Measurements from ENCODE around the gene STK24.

STK24 gene

GRCh38 chr13:98528663-98529064 lies 48.2 kb downstream of the STK24 start:
- no peak for DNase-seq

- no peak for DNase-seq
These were observed 49.4 kb downstream of the STK24 start for GRCh38 chr13:98527526-98527925.

GRCh38 chr13:98526182-98526512 lies 50.8 kb downstream of the STK24 start:
- DNase-seq = no peak

- DNase-seq = no peak
These were observed 51.3 kb downstream of the STK24 start for GRCh38 chr13:98525456-98526181.

GRCh38 chr13:98524793-98525192 lies 52.1 kb downstream of the STK24 start:
- DNase-seq = no peak

- no peak for DNase-seq
These were observed 52.5 kb downstream of the STK24 start for GRCh38 chr13:98524391-98524790.

GRCh38 chr13:98523455-98524102 lies 53.3 kb downstream of the STK24 start:
- DNase-seq = no peak

GRCh38 chr13:98522371-98522770 lies 54.5 kb downstream of the STK24 start:
- no peak for DNase-seq

- DNase-seq = no peak
These were observed 55.3 kb downstream of the STK24 start for GRCh38 chr13:98521461-98522247.

GRCh38 chr13:98520674-98521449 lies 56.0 kb downstream of the STK24 start:
- no peak for DNase-seq

GRCh38 chr13:98519976-98520375 lies 56.9 kb downstream of the STK24 start:
- no peak for DNase-seq

- no peak for DNase-seq
These were observed 59.2 kb downstream of the STK24 start for GRCh38 chr13:98517576-98518310.

- DNase-seq = no peak
These were observed 61.0 kb downstream of the STK24 start for GRCh38 chr13:98515818-98516465.

GRCh38 chr13:98514288-98514687 lies 62.6 kb downstream of the STK24 start:
- DNase-seq = no peak

- DNase-seq = no peak
These were observed 63.1 kb downstream of the STK24 start for GRCh38 chr13:98513837-98514236.

GRCh38 chr13:98512774-98513665 lies 63.9 kb downstream of the STK24 start:
- DNase-seq = no peak

GRCh38 chr13:98511435-98511834 lies 65.5 kb downstream of the STK24 start:
- DNase-seq = no peak

GRCh38 chr13:98510156-98510509 lies 66.8 kb downstream of the STK24 start:
- DNase-seq = no peak

- no peak for DNase-seq
These were observed 67.4 kb downstream of the STK24 start for GRCh38 chr13:98509271-98510155.

- no peak for DNase-seq
These were observed 68.2 kb downstream of the STK24 start for GRCh38 chr13:98508685-98509084.

All from NCI-H510A (cell line).